ENCODE data around the gene CHD6.

GRCh38 chr20:41443691-41444090 lies 174.5 kb downstream of the CHD6 start:
- TF ChIP-seq CTCF (IDR thresholded peaks at IDR 0.05), result no peak
- no peak for TF ChIP-seq POLR2A (IDR thresholded peaks at IDR 0.05)

All from uterus (tissue), 2 donors.